ENCODE measurements around the gene MAJIN. TPM values are rescaled to one million over a fixed set of nuclear protein-coding genes. Genes with fewer than 3 reads are reported as not detected.
A peak's percentile ranks its signal among the peaks of the same experiment; 100 is the strongest.

The MAJIN gene
- total RNA-seq, 4 donors from 2014 or later, result not detected

DNA sequence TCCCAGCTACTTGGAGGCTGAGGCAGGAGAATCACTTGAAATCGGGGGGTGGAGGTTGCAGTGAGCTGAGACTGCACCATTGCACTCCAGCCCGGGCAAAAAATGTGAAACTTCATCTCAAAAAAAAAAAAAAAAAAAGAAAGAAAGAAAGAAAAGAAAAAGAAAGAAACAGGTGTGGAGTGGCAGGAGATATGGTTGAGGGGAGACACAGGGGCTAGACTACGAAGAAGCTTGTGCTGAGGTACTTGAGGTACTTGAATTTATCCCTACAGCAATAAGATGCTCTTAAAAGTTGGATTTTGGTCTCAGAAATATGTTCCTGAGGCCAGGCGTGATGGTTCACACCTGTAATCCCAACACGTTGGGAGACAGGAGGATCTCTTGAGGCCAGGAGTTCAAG is 2.2 kb upstream of the MAJIN start:
- Histone ChIP-seq H3K4me3 (no peak overlapping the region), H3K27ac (no peak overlapping the region), H3K9me3 (no peaks in the 10 kb centered on the region), H3K4me1 (peaks cover 0 to 33% (median 5%) of the 10 kb centered on the region in 3 donors), H3K36me3 (no peaks in the 10 kb centered on the region), H3K27me3 (peaks cover 0 to 27% (median 0%) of the 10 kb centered on the region in 4 donors)
- WGBS, 2 donors, result 77 to 81% methylated on average over 3 to 4 of the region's 5 CpGs
- no peak for DNase-seq
- intact Hi-C loops (cut with DNase I), result no loop called here
- TF ChIP-seq POLR2A (IDR thresholded peaks at IDR 0.05), result no peak
- TF ChIP-seq, protein P1, sequence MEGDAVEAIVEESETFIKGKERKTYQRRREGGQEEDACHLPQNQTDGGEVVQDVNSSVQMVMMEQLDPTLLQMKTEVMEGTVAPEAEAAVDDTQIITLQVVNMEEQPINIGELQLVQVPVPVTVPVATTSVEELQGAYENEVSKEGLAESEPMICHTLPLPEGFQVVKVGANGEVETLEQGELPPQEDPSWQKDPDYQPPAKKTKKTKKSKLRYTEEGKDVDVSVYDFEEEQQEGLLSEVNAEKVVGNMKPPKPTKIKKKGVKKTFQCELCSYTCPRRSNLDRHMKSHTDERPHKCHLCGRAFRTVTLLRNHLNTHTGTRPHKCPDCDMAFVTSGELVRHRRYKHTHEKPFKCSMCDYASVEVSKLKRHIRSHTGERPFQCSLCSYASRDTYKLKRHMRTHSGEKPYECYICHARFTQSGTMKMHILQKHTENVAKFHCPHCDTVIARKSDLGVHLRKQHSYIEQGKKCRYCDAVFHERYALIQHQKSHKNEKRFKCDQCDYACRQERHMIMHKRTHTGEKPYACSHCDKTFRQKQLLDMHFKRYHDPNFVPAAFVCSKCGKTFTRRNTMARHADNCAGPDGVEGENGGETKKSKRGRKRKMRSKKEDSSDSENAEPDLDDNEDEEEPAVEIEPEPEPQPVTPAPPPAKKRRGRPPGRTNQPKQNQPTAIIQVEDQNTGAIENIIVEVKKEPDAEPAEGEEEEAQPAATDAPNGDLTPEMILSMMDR (IDR thresholded peaks at IDR 0.05), result no peak

DNA sequence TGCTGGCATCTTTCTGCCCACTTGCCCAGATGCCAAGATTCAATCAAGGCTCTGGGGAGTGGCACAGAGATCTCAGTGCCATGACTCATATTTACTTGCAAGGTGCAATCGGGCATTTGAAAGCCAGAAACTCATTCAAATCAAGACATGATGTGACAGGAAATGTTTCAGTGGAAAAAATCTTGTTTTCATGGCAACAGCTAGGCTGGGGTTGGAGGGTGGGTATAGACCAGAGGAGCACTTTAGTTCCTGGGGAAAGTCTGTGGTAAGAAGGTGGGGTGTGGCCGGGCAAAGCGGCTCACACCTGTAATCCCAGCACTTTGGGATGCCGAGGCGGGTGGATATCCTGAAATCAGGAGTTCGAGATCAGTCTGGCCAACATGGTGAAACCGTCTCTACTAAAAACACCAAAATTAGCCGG is 1.2 kb downstream of the MAJIN start:
- no peak for DNase-seq
- TF ChIP-seq, protein P1 (IDR thresholded peaks at IDR 0.05), result peak in 1 of 6 experiments; percentile 6
- no peak for TF ChIP-seq POLR2A (IDR thresholded peaks at IDR 0.05)
- Histone ChIP-seq H3K27me3 (peaks cover 0 to 10% (median 0%) of the 10 kb centered on the region in 4 donors), H3K27ac (peak overlapping the region; percentile 65 to 81 (median 72)), H3K4me3 (no peak overlapping the region), H3K9me3 (no peaks in the 10 kb centered on the region), H3K4me1 (peaks cover 0 to 33% (median 5%) of the 10 kb centered on the region in 3 donors), H3K36me3 (no peaks in the 10 kb centered on the region)
- intact Hi-C loops (cut with DNase I), result no loop called here
- WGBS, 2 donors, result 19 to 51% methylated on average over 6 to 8 of the region's 8 CpGs

DNA sequence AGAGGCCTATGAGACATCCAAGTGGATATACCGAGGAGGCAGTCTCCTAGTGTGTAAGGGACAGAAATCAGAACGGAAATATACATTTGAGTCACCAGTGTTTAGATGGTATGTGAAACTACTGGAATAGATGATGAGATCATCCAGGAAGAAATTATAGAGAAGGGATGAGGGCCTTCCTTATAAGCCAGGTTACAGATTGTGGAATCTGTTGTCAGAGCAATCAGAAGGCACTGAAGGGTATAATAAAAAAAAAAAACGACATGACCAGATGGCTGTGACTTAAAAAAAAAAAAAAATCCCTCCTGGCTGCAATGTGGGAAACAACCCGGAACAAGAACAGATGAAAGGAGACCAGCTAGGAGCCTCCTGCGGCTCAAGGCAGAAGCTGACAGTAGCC is 2.7 kb downstream of the MAJIN start:
- WGBS, 2 donors, result 23 to 37% methylated on average over 5 of the region's 5 CpGs
- Histone ChIP-seq H3K4me1 (peaks cover 0 to 33% (median 5%) of the 10 kb centered on the region in 3 donors), H3K27me3 (peaks cover 0 to 10% (median 0%) of the 10 kb centered on the region in 4 donors), H3K4me3 (no peak overlapping the region), H3K36me3 (no peaks in the 10 kb centered on the region), H3K9me3 (no peaks in the 10 kb centered on the region), H3K27ac (peak overlapping the region in 3 of 4 donors; percentile 65 to 81 (median 72))
- no peak for TF ChIP-seq POLR2A (IDR thresholded peaks at IDR 0.05)
- TF ChIP-seq, protein P1 (IDR thresholded peaks at IDR 0.05), result no peak
- no peak for DNase-seq
- intact Hi-C loops (cut with DNase I), result no loop called here

DNA sequence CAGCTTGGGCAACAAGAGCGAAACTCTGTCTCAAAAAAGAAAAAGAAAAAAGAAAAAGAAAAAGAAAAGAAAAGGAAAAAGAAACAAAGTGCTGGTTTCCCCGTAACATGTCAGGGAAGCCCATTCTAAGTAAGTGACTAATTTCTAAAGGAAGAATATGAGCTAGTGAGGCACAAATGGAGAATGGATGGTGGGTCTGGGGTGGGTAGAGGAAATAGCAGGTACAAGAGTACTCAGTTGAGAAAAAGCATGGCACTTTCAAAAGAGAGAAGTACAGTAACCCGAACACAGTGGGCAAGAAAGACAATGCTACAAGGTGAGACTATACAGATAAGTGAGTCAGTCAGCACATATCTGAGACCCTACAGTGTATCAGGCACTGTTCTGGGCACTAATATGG is 4.5 kb downstream of the MAJIN start:
- intact Hi-C loops (cut with DNase I), result no loop called here
- no peak for DNase-seq
- Histone ChIP-seq H3K9me3 (no peaks in the 10 kb centered on the region), H3K27ac (no peak overlapping the region), H3K4me1 (peaks cover 0 to 32% (median 5%) of the 10 kb centered on the region in 3 donors), H3K4me3 (no peak overlapping the region), H3K36me3 (no peaks in the 10 kb centered on the region), H3K27me3 (peaks cover 0 to 8% (median 0%) of the 10 kb centered on the region in 4 donors)
- TF ChIP-seq, protein P1 (IDR thresholded peaks at IDR 0.05), result no peak
- no peak for TF ChIP-seq POLR2A (IDR thresholded peaks at IDR 0.05)
- 62 to 81% methylated on average over 3 of the region's 3 CpGs for WGBS, 2 donors

DNA sequence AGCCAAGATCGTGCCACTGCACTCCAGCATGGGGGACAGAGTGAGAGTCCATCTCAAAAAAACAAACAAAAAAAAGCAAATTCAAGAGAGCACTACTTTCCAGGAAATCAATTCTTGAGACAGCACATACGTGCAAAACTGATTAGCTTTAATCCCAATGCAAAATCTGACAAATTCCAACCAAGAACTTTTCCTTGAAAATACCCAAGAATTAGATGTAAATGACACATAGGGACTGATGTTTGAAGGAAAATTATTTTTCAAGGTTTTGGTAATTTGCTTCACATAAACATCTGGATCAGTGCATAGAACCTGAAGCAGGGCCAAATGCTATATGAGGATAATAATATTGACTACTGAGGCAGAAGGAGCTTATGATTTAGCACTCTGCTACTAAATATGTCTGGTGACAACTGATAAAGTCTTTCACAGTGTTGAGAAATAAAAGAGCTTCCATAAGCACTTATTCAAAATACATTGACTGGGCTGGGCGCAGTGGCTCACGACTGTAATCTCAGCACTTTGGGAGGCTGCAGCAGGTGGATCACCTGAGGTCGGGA is 8.8 kb downstream of the MAJIN start:
- intact Hi-C loops (cut with DNase I), result no loop called here
- H3K4me1 ChIP-seq, result peaks cover 0 to 6% (median 0%) of the 10 kb centered on the region in 3 donors
- H3K9me3 ChIP-seq, result no peaks in the 10 kb centered on the region
- no peak overlapping the region for H3K27ac ChIP-seq
- DNase-seq, result no peak
- no peaks in the 10 kb centered on the region for H3K27me3 ChIP-seq
- TF ChIP-seq, protein P1 (IDR thresholded peaks at IDR 0.05), result no peak
- TF ChIP-seq POLR2A (IDR thresholded peaks at IDR 0.05), result no peak
- H3K36me3 ChIP-seq, result no peaks in the 10 kb centered on the region
- H3K4me3 ChIP-seq, result no peak overlapping the region
- 80 to 83% methylated on average over 5 of the region's 5 CpGs for WGBS, 2 donors

Data from esophagus squamous epithelium (tissue), 5 donors.